IPS-18a (cell line): ENCODE data around the gene MXD4.

ENCODE experiments used
- H3K27ac ChIP-seq: one replicate; pipeline ENCODE4 v1.5.1; 2013; ENCODE audit warnings: low read length
- H3K27me3 ChIP-seq: one replicate; pipeline ENCODE4 v1.6.1; 2013; ENCODE audit warnings: mild to moderate bottlenecking, low read length; ENCODE audit not compliant: control insufficient read depth, insufficient read depth
- H3K36me3 ChIP-seq: one replicate; pipeline ENCODE4 v1.6.1; 2013; ENCODE audit warnings: low read depth, low read length; ENCODE audit not compliant: control insufficient read depth
- H3K4me1 ChIP-seq: one replicate; pipeline ENCODE4 v1.6.1; 2013; ENCODE audit warnings: low read depth, low read length; ENCODE audit not compliant: control insufficient read depth
- H3K4me3 ChIP-seq: one replicate; pipeline ENCODE4 v1.5.1; 2013; ENCODE audit warnings: low read length
- H3K9ac ChIP-seq: one replicate; pipeline ENCODE4 v1.6.1; 2013; ENCODE audit warnings: mild to moderate bottlenecking, low read length, moderate library complexity
- H3K9me3 ChIP-seq: one replicate; pipeline ENCODE4 v1.6.1; 2013; ENCODE audit warnings: low read depth, low read length; ENCODE audit not compliant: control insufficient read depth

The MXD4 gene

DNA sequence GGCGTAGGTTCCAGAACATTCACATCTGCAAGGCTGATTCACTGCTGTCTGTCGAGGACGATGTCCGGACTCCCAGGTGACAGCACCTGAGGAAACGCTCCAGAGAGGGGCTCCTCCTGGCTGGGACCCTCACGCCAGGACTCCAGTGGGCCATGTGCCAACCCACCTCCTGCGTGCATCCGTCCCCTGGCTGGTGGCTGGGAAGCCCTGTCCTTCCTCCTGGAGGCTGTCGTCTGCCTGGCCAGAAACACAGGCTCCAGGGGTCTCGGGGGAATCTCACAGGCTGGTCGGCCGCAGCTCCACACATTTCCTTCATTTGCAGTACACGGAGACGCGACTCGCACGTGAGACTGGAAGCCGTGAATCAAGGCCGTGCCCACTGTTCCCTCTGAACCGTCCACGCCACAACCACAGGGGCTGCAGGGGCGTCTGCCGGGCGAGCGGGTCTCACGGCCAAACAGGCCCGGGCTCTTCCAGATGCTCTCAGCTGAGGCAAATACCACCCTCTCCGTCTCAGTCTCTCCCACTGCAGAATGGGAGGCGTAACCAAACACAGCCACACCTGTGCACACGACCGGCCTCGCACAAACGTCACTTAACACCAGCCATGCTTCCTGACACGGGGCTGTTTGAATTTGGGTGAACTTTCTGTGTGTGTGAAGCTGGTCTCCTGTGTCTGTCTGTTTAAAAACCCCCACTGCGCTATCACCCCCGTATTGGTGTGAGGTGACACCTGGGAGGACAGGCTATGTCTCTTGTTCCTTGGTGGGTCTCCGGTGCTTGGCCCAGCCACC lies 38.7 kb upstream of the MXD4 start:
- no peaks in the 10 kb centered on the region for H3K36me3 ChIP-seq
- no peak overlapping the region for H3K4me3 ChIP-seq
- no peaks in the 10 kb centered on the region for H3K27me3 ChIP-seq
- no peak overlapping the region for H3K27ac ChIP-seq
- H3K9me3 ChIP-seq = no peaks in the 10 kb centered on the region
- no peaks in the 10 kb centered on the region for H3K4me1 ChIP-seq
- H3K9ac ChIP-seq = no peak overlapping the region

DNA sequence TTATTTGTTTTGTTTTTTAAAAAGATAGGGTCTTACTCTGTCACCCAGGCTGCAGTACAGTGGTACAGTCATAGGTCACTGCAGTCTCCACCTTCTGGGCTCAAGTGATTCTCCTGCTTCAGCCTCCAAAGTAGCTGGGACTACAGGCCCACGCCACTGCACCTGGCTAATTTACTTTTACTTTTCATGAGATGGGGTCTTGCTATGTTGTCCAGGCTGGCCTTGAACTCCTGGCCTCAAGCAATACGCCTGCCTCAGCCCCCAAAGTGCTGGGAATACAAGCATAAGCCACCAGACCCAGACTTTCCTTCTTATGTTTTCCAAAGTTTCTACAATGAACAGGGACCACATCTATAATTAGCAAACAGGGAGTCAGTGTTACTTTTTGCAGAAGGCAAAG lies 37.9 kb upstream of the MXD4 start:
- no peaks in the 10 kb centered on the region for H3K9me3 ChIP-seq
- H3K27ac ChIP-seq = no peak overlapping the region
- H3K4me3 ChIP-seq = no peak overlapping the region
- no peak overlapping the region for H3K9ac ChIP-seq
- H3K4me1 ChIP-seq = no peaks in the 10 kb centered on the region
- no peaks in the 10 kb centered on the region for H3K27me3 ChIP-seq
- no peaks in the 10 kb centered on the region for H3K36me3 ChIP-seq

DNA sequence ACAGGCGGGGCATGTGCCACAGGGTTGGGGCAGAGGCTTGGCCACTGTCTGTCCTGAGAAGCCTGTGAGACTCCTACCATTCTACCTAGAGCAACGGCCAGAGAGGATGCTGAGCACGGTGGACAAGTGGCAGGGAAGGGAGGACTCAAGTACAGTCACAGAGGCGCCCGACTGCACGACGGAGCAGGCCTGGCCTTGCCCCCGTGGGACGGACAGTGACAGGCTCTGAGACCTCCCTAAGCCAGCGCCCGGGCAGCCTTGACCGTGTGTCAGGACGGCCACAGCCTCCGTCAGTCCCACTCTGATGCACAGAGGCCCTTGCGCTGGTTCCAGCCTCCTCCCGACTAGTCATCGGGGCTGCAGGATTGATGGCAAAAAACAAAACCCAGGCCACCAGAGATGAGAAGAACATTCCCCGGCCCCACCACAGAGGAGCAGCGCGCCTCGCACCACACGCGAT lies 36.7 kb upstream of the MXD4 start:
- Histone ChIP-seq H3K27ac (no peak overlapping the region), H3K4me3 (no peak overlapping the region), H3K4me1 (no peaks in the 10 kb centered on the region), H3K27me3 (no peaks in the 10 kb centered on the region), H3K9ac (no peak overlapping the region), H3K9me3 (no peaks in the 10 kb centered on the region), H3K36me3 (no peaks in the 10 kb centered on the region)

DNA sequence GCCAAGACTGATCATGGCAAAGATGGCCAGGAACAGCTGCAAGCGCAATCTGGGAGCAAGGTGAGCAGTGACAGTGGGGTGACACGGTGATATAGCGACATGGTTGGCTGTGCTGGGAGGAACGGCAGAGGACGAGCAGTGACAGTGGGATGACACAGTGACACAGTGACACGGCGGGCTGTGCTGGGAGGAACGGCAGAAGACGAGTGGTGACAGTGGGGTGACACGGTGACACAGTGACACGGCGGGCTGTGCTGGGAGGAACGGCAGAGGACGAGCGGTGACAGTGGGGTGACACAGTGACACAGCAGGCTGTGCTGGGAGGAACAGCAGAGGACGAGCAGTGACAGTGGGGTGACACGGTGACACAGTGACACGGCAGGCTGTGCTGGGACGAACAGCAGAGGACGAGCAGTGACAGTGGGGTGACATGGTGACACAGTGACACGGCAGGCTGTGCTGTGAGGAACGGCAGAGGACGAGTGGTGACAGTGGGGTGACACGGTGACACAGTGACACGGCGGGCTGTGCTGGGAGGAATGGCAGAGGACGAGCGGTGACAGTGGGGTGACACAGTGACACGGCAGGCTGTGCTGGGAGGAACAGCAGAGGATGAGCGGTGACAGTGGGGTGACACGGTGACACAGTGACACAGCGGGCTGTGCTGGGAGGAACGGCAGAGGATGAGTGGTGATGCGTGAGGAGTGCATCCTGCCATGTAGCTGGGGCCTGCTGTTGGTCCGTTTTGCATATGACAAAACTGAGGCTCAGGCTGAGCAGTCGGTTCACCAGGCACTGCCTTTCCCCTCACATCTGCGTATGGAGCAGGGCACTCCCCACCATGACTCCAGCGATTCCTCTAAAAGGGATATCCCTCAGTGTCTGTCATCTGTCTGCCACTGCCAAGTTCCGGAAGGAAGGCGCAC lies 36.0 kb upstream of the MXD4 start:
- no peaks in the 10 kb centered on the region for H3K4me1 ChIP-seq

DNA sequence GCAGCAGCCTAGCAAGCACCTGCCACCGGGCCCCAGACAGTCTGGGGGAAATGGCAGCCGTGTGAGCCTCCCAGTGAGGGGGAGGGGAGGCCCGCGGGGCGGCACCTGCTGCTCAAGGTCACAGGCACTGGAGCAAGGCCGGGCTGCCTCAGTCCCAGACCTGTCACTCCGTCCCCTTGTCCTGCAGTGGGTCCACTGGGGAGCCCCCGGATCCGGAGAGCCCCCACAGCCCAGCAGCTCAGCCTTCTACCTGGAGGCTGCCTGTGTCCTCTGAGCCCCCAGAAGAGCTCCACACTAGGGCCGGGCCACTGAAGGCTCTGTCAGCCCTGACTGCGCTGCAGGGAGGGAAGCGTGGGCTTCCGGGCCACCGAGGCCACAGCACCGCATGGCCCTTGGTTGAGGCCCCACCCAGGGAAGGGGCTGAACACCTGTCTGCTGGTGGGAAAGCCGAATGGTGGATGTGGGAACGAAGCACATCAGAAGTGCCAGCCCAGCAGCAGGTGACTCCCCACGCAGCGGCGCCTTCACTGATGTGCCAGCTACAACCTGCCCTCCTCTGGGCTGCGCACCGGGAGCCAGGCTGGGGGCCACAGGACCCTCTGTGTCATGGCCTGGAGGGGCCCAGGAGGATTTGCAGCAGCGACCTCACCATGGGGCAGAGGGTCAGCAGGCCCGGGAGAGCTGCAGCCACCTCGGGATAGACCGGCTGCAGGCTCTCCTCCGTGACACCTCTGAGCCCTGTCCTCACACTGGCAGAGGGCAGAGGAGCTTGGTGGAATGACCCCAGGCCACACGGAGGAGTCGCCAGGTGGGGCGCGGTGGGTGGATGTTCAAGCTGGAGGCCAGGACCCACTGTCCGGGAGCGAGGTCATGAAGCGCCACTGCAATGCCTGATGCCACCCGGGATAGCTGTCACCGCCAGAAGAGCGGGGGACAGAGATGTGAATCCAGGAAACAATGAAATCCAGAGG lies 35.0 kb upstream of the MXD4 start:
- Histone ChIP-seq H3K27ac (no peak overlapping the region), H3K4me3 (no peak overlapping the region), H3K27me3 (no peaks in the 10 kb centered on the region), H3K9ac (no peak overlapping the region), H3K4me1 (no peaks in the 10 kb centered on the region), H3K9me3 (no peaks in the 10 kb centered on the region), H3K36me3 (no peaks in the 10 kb centered on the region)

More for the DNA sequence above, 36.0 kb upstream of the MXD4 start:
- Histone ChIP-seq H3K27me3 (no peaks in the 10 kb centered on the region), H3K9ac (no peak overlapping the region), H3K9me3 (no peaks in the 10 kb centered on the region), H3K36me3 (no peaks in the 10 kb centered on the region), H3K4me3 (no peak overlapping the region), H3K27ac (no peak overlapping the region)

DNA sequence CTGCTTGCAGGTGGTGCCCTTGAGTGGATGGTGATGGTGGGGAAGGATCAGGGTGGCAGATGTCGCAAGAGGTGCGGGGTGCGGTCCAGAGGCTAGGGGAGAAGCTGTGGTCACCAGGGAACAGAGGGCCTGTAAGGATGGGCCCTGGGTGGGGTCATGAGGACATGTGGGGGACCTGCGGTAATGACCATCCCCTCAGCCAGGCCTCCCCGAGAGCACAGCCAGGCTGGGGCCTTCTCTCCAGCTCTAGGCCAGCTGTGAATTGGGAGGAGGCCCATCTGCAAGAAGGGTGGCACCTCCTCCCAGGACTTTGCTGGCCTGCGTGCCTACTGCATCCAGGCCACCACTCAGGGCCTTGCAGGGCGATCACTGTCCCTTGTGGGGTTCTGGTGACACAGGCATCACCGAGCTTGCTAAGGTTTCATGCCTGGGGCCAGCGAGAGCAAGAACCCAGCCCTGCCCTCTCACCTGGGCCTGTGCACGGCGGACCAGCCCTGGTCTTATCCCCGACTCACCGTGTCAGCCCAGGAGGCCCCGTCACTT lies 34.1 kb upstream of the MXD4 start:
- no peaks in the 10 kb centered on the region for H3K27me3 ChIP-seq
- no peak overlapping the region for H3K4me3 ChIP-seq
- no peaks in the 10 kb centered on the region for H3K36me3 ChIP-seq
- H3K4me1 ChIP-seq = no peaks in the 10 kb centered on the region
- no peaks in the 10 kb centered on the region for H3K9me3 ChIP-seq
- H3K9ac ChIP-seq = no peak overlapping the region
- H3K27ac ChIP-seq = no peak overlapping the region

DNA sequence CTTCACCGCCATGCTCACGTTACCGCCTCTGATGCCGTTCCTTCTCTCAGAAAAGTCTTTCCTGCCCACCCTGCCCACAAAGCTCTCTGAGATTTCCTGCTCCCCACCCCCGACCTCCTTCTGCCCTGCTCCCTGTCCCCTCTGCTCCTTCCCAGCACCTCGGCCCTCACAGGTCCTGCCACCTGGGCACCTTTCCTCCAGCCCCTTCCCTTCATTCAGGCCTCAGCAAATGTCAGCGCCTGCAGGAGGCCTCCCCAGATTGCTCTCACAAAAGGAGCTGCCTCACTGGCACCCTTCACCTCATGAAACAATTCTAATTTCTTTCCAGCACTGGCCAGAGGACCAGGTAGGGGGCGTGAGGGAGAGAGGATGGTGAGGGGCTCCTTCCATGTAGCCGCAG lies 33.6 kb upstream of the MXD4 start:
- Histone ChIP-seq H3K4me3 (no peak overlapping the region), H3K9me3 (no peaks in the 10 kb centered on the region)

DNA sequence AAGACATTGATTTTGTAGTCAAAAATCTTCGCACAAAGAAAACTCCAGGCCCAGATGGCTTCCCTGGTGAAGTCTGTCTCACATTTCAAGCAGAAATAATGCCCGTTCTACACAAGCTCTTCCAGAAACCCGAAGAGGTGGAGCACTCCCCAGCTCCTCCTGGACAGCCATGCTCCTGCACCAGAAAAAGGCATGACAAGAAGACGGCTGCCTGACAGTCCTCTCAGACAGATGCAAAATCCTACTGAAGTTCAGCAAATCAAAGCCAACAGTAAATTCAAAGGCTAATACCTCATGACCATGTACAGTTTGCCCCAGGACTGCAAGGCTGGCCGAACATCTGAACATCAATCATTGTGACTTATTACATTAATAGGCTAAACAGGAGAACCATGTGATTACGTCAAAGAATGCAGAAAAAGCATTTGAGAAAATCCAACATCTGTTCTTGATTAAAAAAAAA lies 30.8 kb upstream of the MXD4 start:
- Histone ChIP-seq H3K4me3 (no peak overlapping the region), H3K27ac (no peak overlapping the region), H3K27me3 (no peaks in the 10 kb centered on the region), H3K4me1 (no peaks in the 10 kb centered on the region), H3K36me3 (no peaks in the 10 kb centered on the region), H3K9me3 (no peaks in the 10 kb centered on the region), H3K9ac (no peak overlapping the region)

More for the DNA sequence above, 33.6 kb upstream of the MXD4 start:
- Histone ChIP-seq H3K36me3 (no peaks in the 10 kb centered on the region), H3K27ac (no peak overlapping the region), H3K4me1 (no peaks in the 10 kb centered on the region), H3K9ac (no peak overlapping the region), H3K27me3 (no peaks in the 10 kb centered on the region)

DNA sequence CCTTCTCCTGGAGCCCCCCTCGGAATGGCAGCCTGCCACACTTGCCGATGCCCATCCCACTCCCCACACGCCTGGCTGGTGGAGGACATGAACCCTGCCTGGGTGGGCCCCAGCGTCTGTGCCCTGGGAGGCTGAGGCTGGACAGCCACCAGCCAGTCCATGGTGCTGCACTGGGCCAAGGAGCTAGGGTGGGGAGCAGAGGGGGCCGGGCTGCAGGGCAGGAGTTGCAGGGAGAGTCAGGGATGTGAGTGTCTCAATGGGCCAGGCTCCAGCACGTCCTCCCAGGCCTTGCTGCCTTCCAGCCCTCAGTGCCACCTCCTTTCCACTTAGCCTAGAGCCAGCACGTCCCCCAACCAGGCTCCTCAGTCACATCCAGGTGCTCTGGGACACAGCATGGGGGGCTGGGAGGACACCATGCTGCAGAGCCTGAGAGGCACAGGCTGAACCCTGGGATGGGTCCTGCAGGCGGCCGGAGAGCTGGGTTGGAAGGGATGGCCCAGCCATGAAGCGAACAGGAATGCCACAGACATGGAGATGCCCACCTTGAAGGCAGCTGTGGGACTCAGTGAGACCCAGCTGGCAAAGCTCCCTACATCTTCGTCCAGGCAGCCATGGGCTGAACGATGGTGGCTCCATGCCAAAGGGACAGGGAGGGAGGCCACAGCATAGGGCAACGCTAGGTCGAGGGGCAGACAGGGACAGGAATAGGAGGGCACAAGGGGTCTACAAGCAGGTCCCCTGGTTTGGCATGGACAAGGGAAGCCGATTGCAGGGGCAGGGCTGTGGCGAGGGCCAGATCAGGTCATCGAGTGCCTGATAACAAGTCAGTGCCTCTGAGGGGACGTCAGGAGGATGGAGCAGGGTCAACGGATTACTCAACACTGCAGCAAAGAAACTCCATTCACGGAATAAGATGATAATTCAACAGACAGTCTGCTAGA lies 30.1 kb upstream of the MXD4 start:
- no peaks in the 10 kb centered on the region for H3K9me3 ChIP-seq
- no peak overlapping the region for H3K4me3 ChIP-seq
- no peaks in the 10 kb centered on the region for H3K36me3 ChIP-seq
- no peak overlapping the region for H3K9ac ChIP-seq
- no peaks in the 10 kb centered on the region for H3K4me1 ChIP-seq
- no peak overlapping the region for H3K27ac ChIP-seq
- no peaks in the 10 kb centered on the region for H3K27me3 ChIP-seq
